ENCODE data around the gene KCTD10.

KCTD10 gene

GRCh38 chr12:109477185-109477962, at the start of gene KCTD10, which contains the start of gene UBE3B:
KCTD10 (minus strand) TSS chr12:109477300; CDS start chr12:109477262, 38 bp downstream.
UBE3B (plus strand) TSS chr12:109477634; CDS start chr12:109483552, 5,918 bp downstream.
- DNase-seq, result peak; percentile 43

- DNase-seq, result no peak
Measured at GRCh38 chr12:109525279-109525585, 48.1 kb upstream of the KCTD10 start.

GRCh38 chr12:109524466-109525278, 47.6 kb upstream of the KCTD10 start:
- no peak for DNase-seq

GRCh38 chr12:109523504-109523903, 46.4 kb upstream of the KCTD10 start:
- DNase-seq, result no peak

GRCh38 chr12:109523071-109523470, 46.0 kb upstream of the KCTD10 start:
- DNase-seq, result peak; percentile 36

- no peak for DNase-seq
Measured at GRCh38 chr12:109521831-109522230, 44.7 kb upstream of the KCTD10 start.

- no peak for DNase-seq
Measured at GRCh38 chr12:109519787-109520186, 42.7 kb upstream of the KCTD10 start.

- DNase-seq, result peak; percentile 8
Measured at GRCh38 chr12:109518820-109519665, 41.9 kb upstream of the KCTD10 start.

GRCh38 chr12:109517619-109518018, 40.5 kb upstream of the KCTD10 start:
- no peak for DNase-seq

GRCh38 chr12:109513977-109514376, 36.9 kb upstream of the KCTD10 start:
- DNase-seq, result no peak

- DNase-seq, result no peak
Measured at GRCh38 chr12:109513051-109513450, 36.0 kb upstream of the KCTD10 start.

- no peak for DNase-seq
Measured at GRCh38 chr12:109512608-109513007, 35.5 kb upstream of the KCTD10 start.

- DNase-seq, result no peak
Measured at GRCh38 chr12:109510196-109510595, 33.1 kb upstream of the KCTD10 start.

- no peak for DNase-seq
Measured at GRCh38 chr12:109504068-109504467, 27.0 kb upstream of the KCTD10 start.

GRCh38 chr12:109503611-109504010, 26.5 kb upstream of the KCTD10 start:
- no peak for DNase-seq

- DNase-seq, result no peak
Measured at GRCh38 chr12:109502332-109502731, 25.2 kb upstream of the KCTD10 start.

- DNase-seq, result no peak
Measured at GRCh38 chr12:109501299-109501698, 24.2 kb upstream of the KCTD10 start.

- DNase-seq, result no peak
Measured at GRCh38 chr12:109500406-109501185, 23.5 kb upstream of the KCTD10 start.

- no peak for DNase-seq
Measured at GRCh38 chr12:109497675-109498074, 20.6 kb upstream of the KCTD10 start.

GRCh38 chr12:109496306-109496705, 19.2 kb upstream of the KCTD10 start:
- no peak for DNase-seq

- DNase-seq, result no peak
Measured at GRCh38 chr12:109495012-109495411, 17.9 kb upstream of the KCTD10 start.

GRCh38 chr12:109494348-109494881, 17.3 kb upstream of the KCTD10 start:
- no peak for DNase-seq

Data from DMS 273 treated with DMSO at 0.1 percent for 48 hours (cell line).